GM19467 (cell line): Measurements from ENCODE around the gene UBE2C.

ENCODE experiments used
- ATAC-seq: cut with Tn5 transposase; IDR thresholded peaks from one replicate; pipeline ENCODE4 v1.9.1; 2021; ENCODE audit warnings: mild to moderate bottlenecking, moderate library complexity; ENCODE audit not compliant: unreplicated experiment

The UBE2C gene

GRCh38 chr20:45832619-45833018 is 20.2 kb downstream of the UBE2C start:
- ATAC-seq = no peak

GRCh38 chr20:45833030-45833882 is 20.8 kb downstream of the UBE2C start, which contains the start of gene SNX21:
TSS of gene SNX21 (plus strand) at chr20:45833799. CDS start at chr20:45833920, 121 bp downstream.
- no peak for ATAC-seq

GRCh38 chr20:45833883-45834796 is 21.7 kb downstream of the UBE2C start:
- ATAC-seq = no peak

- ATAC-seq = no peak
Measured at GRCh38 chr20:45834797-45835161, 22.3 kb downstream of the UBE2C start.

GRCh38 chr20:45835329-45835765 is 22.9 kb downstream of the UBE2C start:
- ATAC-seq = no peak

GRCh38 chr20:45835825-45836224 is 23.4 kb downstream of the UBE2C start:
- ATAC-seq = no peak

- no peak for ATAC-seq
Measured at GRCh38 chr20:45836841-45837240, 24.4 kb downstream of the UBE2C start.

- no peak for ATAC-seq
Measured at GRCh38 chr20:45840700-45841198, 28.3 kb downstream of the UBE2C start.

- no peak for ATAC-seq
Measured at GRCh38 chr20:45841407-45842129, 29.1 kb downstream of the UBE2C start.

GRCh38 chr20:45842169-45842812 is 29.8 kb downstream of the UBE2C start:
- ATAC-seq = no peak

GRCh38 chr20:45843506-45843905 is 31.1 kb downstream of the UBE2C start:
- ATAC-seq = no peak

GRCh38 chr20:45845452-45845851 is 33.0 kb downstream of the UBE2C start:
- no peak for ATAC-seq

- ATAC-seq = no peak
Measured at GRCh38 chr20:45848421-45848820, 36.0 kb downstream of the UBE2C start.

- ATAC-seq = no peak
Measured at GRCh38 chr20:45848969-45849582, 36.6 kb downstream of the UBE2C start.

- ATAC-seq = no peak
Measured at GRCh38 chr20:45850238-45850637, 37.8 kb downstream of the UBE2C start.

- ATAC-seq = no peak
Measured at GRCh38 chr20:45850926-45851325, 38.5 kb downstream of the UBE2C start.

GRCh38 chr20:45851501-45851900 is 39.1 kb downstream of the UBE2C start:
- ATAC-seq = no peak

GRCh38 chr20:45852326-45852725 is 39.9 kb downstream of the UBE2C start:
- ATAC-seq = no peak

GRCh38 chr20:45853484-45853883 is 41.0 kb downstream of the UBE2C start:
- no peak for ATAC-seq
